Thyroid gland (tissue), 4 donors: ENCODE results near the gene SQSTM1. TPM values are rescaled to one million over a fixed set of nuclear protein-coding genes. Genes with fewer than 3 reads are reported as not detected.

Experiments
- DNase-seq, 2 donors: peaks; one replicate each; pipeline ENCODE4 v3.0.0-alpha.2; 2019
- H3K27ac ChIP-seq, 3 donors: fragments of 200-600 bp; sonication (generic); 1 replicate in 2 of 3; 2 replicates in 1 of 3; pipeline ENCODE4 v1.5.1; 2016 to 2019; ENCODE audit warnings: mild to moderate bottlenecking in 1 of 3, moderate library complexity in 1 of 3
- H3K27me3 ChIP-seq: fragments of 200-600 bp; sonication (generic); one replicate; pipeline ENCODE4 v1.5.1; 2019
- H3K36me3 ChIP-seq, 2 donors: fragments of 200-600 bp; sonication (generic); one replicate each; pipeline ENCODE4 v1.5.1; 2016 to 2019
- H3K4me1 ChIP-seq, 2 donors: fragments of 200-600 bp; sonication (generic); one replicate each; pipeline ENCODE4 v1.5.1; 2017 to 2019
- H3K4me3 ChIP-seq, 3 donors: fragments of 200-600 bp; sonication (generic); replicated peaks in 1 of 3; 1 replicate in 2 of 3; 2 replicates in 1 of 3; pipeline ENCODE4 v1.5.1; 2016; ENCODE audit warnings: mild to moderate bottlenecking in 1 of 3
- H3K9me3 ChIP-seq: fragments of 200-600 bp; sonication (generic); one replicate; pipeline ENCODE4 v1.5.1; 2017
- POLR2A ChIP-seq, 2 donors: fragments of 450-650 bp; IDR thresholded peaks; one replicate each; pipeline ENCODE4 v1.6.1; 2017; ENCODE audit warnings: antibody characterized with exemption in 2 of 2, mild to moderate bottlenecking in 2 of 2, moderate library complexity in 1 of 2
- WGBS, 2 donors: methylation state at CpG; one replicate each; pipeline ENCODE4 v1.1.5; 2017; 5-methylcytosine and 5-hydroxymethylcytosine counted together
- intact Hi-C: fragments of 100-400 bp; cut with DNase I; formaldehyde crosslinking; loops from one replicate; pipeline ENCODE4 v1.15.1; 2023
- total RNA-seq, 4 donors: library from RNA; depleted of rRNA; stranded (reverse); fragments of >200 nt; gene quantifications; one replicate each; pipeline ENCODE4 v1.2.3, GENCODE V29; 2016
- TF ChIP-seq, protein P1 (sequence below), 6 experiments: fragments of 200-600 bp in 3 of 6; fragments of 450-650 bp in 3 of 6; sonication (generic) in 3 of 6; IDR thresholded peaks; one replicate each; pipeline ENCODE4 v1.5.1; 2016 to 2019; ENCODE audit warnings: antibody characterized with exemption in 6 of 6, mild to moderate bottlenecking in 2 of 6, inconsistent platforms in 1 of 6, moderate library complexity in 1 of 6

Gene SQSTM1
- total RNA-seq, 4 donors from 2014 or later, result 649 to 1,146 (median 971) TPM

DNA sequence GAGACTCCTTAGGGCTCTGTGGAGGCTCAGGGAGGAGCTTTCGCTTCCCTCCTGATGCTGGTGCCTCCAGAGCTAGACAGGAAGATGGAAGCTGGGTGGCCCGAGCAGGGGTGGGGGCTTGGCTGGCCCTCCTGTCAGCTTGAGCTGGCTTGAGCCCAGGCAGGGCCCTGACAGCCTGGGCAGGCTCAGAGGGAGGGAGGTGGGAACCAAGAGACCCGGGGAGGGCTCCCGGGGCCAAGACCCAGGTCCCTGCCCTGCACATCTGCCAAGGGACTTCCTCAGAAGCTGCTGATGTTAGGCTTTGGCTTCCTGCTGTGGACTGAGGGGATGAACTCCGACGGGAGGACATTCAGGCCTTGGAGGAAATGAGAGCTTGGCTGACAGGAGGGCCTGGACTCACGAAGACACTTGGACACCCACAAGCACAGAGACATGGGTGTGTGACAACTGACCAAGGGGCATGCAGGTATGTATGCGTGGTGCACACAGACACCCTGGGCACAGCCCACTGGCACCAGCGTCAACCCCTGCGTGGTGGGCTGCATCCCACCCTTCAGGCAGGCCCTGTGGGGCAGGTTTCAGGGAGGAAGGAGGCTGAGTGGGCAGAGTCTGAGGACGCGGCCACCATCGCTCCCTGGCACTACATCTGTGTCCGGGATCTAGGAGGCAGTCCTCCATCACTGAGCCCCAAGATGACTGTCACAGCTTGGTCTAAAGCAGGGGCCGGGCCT lies 28.7 kb upstream of the SQSTM1 start:
- WGBS, 2 donors, result 54 to 70% methylated on average over 9 to 11 of the region's 15 CpGs
- Histone ChIP-seq H3K4me1 (peaks cover 32 to 56% of the 10 kb centered on the region in 2 donors), H3K4me3 (no peak overlapping the region), H3K9me3 (no peaks in the 10 kb centered on the region), H3K27me3 (no peaks in the 10 kb centered on the region), H3K27ac (peak overlapping the region in 2 of 3 donors; percentile 73 to 90), H3K36me3 (no peaks in the 10 kb centered on the region)
- intact Hi-C loops, result no loop called here
- no peak for DNase-seq
- no peak for TF ChIP-seq POLR2A (IDR thresholded peaks at IDR 0.05)
- TF ChIP-seq, protein P1, sequence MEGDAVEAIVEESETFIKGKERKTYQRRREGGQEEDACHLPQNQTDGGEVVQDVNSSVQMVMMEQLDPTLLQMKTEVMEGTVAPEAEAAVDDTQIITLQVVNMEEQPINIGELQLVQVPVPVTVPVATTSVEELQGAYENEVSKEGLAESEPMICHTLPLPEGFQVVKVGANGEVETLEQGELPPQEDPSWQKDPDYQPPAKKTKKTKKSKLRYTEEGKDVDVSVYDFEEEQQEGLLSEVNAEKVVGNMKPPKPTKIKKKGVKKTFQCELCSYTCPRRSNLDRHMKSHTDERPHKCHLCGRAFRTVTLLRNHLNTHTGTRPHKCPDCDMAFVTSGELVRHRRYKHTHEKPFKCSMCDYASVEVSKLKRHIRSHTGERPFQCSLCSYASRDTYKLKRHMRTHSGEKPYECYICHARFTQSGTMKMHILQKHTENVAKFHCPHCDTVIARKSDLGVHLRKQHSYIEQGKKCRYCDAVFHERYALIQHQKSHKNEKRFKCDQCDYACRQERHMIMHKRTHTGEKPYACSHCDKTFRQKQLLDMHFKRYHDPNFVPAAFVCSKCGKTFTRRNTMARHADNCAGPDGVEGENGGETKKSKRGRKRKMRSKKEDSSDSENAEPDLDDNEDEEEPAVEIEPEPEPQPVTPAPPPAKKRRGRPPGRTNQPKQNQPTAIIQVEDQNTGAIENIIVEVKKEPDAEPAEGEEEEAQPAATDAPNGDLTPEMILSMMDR (IDR thresholded peaks at IDR 0.05), result no peak

DNA sequence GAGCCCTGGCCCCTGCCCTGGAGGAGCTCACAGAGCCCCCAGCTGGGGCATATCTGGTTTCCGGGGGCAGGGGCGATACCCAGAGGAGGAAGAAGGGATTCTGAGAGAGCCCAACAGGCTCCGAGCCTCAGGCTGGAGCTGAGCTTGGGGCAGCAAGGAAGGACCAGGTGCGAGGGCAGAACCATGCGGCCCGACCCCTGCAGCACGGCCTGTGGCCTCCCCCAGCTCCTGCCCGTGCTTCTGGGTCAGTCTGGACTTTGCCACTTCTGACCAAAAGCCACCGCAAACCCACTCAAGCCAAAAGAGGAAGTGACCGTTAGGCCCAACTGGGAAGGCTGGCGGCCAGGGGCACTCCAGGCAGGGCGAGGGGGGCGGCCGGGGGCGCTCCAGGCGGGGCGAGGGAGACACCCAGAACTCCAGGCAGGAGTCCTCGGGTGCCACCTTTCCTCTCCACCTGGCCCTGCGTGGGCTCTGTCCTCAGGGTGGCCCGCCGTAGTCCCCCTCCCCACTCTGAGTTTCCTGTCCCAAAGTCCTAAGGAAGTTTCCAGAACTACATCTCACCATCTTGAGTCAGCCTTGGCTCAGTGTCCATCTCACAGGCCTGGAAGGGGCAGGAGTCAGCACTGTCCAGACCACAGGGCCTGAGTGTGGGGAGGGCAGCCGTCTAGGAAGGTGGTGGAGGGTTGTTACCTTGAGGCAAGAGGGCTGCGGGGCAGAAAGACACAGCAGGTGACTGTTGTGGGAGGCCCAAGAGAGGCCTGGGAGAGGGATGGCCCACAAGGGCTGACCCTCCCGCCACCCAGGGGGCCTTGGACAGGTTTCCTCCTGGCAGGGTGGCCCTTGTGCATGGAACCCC lies 27.9 kb upstream of the SQSTM1 start:
- Histone ChIP-seq H3K27ac (peak overlapping the region; percentile 43 to 90 (median 73)), H3K4me3 (no peak overlapping the region), H3K4me1 (peaks cover 27 to 49% of the 10 kb centered on the region in 2 donors), H3K27me3 (no peaks in the 10 kb centered on the region), H3K9me3 (no peaks in the 10 kb centered on the region), H3K36me3 (peaks cover 3 to 7% of the 10 kb centered on the region in 2 donors)
- TF ChIP-seq, protein P1 (IDR thresholded peaks at IDR 0.05), result no peak
- no peak for TF ChIP-seq POLR2A (IDR thresholded peaks at IDR 0.05)
- intact Hi-C loops, result no loop called here
- no peak for DNase-seq
- 79 to 83% methylated on average over 21 to 23 of the region's 24 CpGs for WGBS, 2 donors

DNA sequence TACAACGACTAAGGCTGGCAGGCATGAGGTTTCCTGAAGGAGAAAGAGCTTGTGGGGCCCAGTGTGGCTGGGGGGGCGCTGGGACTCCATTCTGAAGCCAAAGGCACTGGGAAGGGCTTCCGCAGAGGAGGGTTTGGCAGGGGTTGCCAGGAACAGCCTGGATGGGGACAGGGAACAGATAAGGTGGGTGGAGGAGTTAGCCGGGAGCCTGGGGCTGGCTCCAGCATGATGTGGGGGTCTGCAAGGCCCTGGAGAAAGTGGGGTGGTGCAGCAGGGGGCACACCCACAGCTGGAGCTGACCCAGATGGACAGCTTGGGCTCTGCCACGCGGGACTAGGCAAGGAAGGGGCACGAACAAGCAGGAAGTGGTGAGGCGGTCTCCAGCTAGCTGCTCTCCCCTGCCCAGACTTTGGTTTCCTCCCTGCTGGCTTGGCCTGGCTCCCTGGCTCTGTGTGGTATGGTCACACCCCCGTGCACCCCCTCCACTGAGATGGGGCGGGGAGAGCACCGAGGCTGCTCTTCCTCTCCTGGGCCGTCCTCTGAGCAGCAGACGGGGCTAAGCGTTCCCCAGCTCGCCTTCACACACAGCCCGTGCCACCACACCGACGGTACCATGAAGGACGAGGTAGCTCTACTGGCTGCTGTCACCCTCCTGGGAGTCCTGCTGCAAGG lies 27.1 kb upstream of the SQSTM1 start, which contains the start of gene LTC4S:
Gene LTC4S (plus strand): TSS at position 519 of the 672 bp plus-strand sequence. CDS start 95 bp downstream, at position 614.
- Histone ChIP-seq H3K36me3 (peaks cover 11 to 15% of the 10 kb centered on the region in 2 donors), H3K27me3 (no peaks in the 10 kb centered on the region), H3K27ac (peak within 1 kb of the TSS; percentile 43 to 90 (median 73)), H3K4me3 (no peak within 1 kb of the TSS), H3K9me3 (no peaks in the 10 kb centered on the region), H3K4me1 (peaks cover 27 to 49% of the 10 kb centered on the region in 2 donors)
- DNase-seq, result peak; percentile 74 to 82
- 44 to 53% methylated on average over 9 to 10 of the region's 19 CpGs for WGBS, 2 donors
- intact Hi-C loops, result no loop called here
- TF ChIP-seq, protein P1 (IDR thresholded peaks at IDR 0.05), result no peak
- no peak for TF ChIP-seq POLR2A (IDR thresholded peaks at IDR 0.05)

DNA sequence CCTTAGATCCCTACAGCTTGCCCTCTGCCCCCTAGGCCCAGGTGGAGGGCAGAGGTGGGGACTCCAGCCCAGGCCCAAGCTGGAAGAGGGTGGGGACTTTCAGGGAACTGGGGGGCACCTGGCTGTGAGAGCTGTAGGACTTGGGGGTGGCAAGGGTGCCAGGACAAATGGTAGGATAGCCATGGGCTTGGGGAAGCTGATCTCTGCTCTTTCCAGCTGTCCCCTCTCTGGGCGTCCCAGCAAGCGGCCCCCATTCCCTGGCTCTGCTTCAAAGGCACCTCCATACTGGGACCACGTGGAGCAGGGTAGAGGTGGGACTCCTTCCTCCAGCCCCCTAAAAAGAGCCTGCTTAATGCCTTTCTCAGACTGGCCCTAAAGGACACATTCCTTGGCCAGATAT lies 26.5 kb upstream of the SQSTM1 start:
- Histone ChIP-seq H3K9me3 (no peaks in the 10 kb centered on the region), H3K4me3 (no peak overlapping the region), H3K4me1 (peaks cover 27 to 49% of the 10 kb centered on the region in 2 donors), H3K27me3 (no peaks in the 10 kb centered on the region), H3K27ac (peak overlapping the region in 2 of 3 donors; percentile 73 to 90), H3K36me3 (peaks cover 16 to 20% of the 10 kb centered on the region in 2 donors)
- TF ChIP-seq POLR2A (IDR thresholded peaks at IDR 0.05), result no peak
- TF ChIP-seq, protein P1 (IDR thresholded peaks at IDR 0.05), result no peak
- DNase-seq, result no peak
- intact Hi-C loops, result no loop called here
- WGBS, 2 donors, result 71% methylated on average over 3 of the region's 3 CpGs; no CpG with 5 or more reads in 1 of the 2 donors
